Body of pancreas (tissue), 4 donors: ENCODE results near the gene CLDN1. TPM values are rescaled to one million over a fixed set of nuclear protein-coding genes. Genes with fewer than 3 reads are reported as not detected.
A peak's percentile ranks its signal among the peaks of the same experiment; 100 is the strongest.

Experiments
- ATAC-seq: fragments of 150-250 bp; one replicate; pipeline ENCODE4 v1.9.1; 2016
- DNase-seq, 4 donors: peaks; one replicate each; pipeline ENCODE4 v3.0.0-alpha.2; 2019
- H3K27ac ChIP-seq, 4 donors: fragments of 200-600 bp; sonication (generic); 1 replicate in 3 of 4; 2 replicates in 1 of 4; pipeline versions ENCODE4 v1.5.1 to v1.6.1; 2016 to 2019; ENCODE audit warnings: mild to moderate bottlenecking in 1 of 4, mixed read lengths in 1 of 4, moderate library complexity in 1 of 4
- H3K27me3 ChIP-seq, 2 donors: fragments of 200-600 bp; sonication (generic); one replicate each; pipeline ENCODE4 v1.6.0; 2016; ENCODE audit warnings: mild to moderate bottlenecking in 1 of 2
- H3K36me3 ChIP-seq, 2 donors: fragments of 200-600 bp; sonication (generic); replicated peaks in 1 of 2; 2 replicates each; pipeline ENCODE4 v1.5.1; 2016; ENCODE audit warnings: low read depth in 2 of 2; ENCODE audit not compliant: insufficient read depth in 1 of 2
- H3K4me1 ChIP-seq: fragments of 200-600 bp; sonication (generic); one replicate; pipeline ENCODE4 v1.6.0; 2016
- H3K4me3 ChIP-seq, 2 donors: fragments of 200-600 bp; sonication (generic); 1 replicate in 1 of 2; 2 replicates in 1 of 2; pipeline ENCODE4 v1.5.1; 2016 to 2019
- H3K9me3 ChIP-seq, 3 donors: fragments of 200-600 bp; sonication (generic); 1 replicate in 2 of 3; 2 replicates in 1 of 3; pipeline ENCODE4 v1.5.1; 2016
- CTCF ChIP-seq, 7 experiments: fragments of 450-650 bp in 4 of 7; fragments of 200-600 bp in 3 of 7; sonication (generic) in 3 of 7; IDR thresholded peaks; one replicate each; pipeline ENCODE4 v1.5.1; 2016 to 2019; ENCODE audit warnings: antibody characterized with exemption in 7 of 7
- POLR2A ChIP-seq, 3 donors: fragments of 450-650 bp; IDR thresholded peaks; one replicate each; pipeline ENCODE4 v1.6.1; 2016; ENCODE audit warnings: antibody characterized with exemption in 3 of 3, mild to moderate bottlenecking in 2 of 3
- WGBS, 2 donors: methylation state at CpG; one replicate each; pipeline ENCODE4 v1.1.5; 2017; 5-methylcytosine and 5-hydroxymethylcytosine counted together
- intact Hi-C: fragments of 100-400 bp; cut with DNase I; formaldehyde crosslinking; loops from one replicate; pipeline ENCODE4 v1.15.1; 2023
- total RNA-seq, 2 donors: library from RNA; depleted of rRNA; stranded (reverse); fragments of >200 nt; gene quantifications; one replicate each; pipeline ENCODE4 v1.1.0, GENCODE V29; 2016

Gene CLDN1
- total RNA-seq, 2 donors from 2014 or later, result 33.3 to 57.9 TPM

- Histone ChIP-seq H3K9me3 (no peaks in the 10 kb centered on the region), H3K4me3 (no peak overlapping the region), H3K36me3 (no peaks in the 10 kb centered on the region), H3K27me3 (no peaks in the 10 kb centered on the region), H3K4me1 (no peaks in the 10 kb centered on the region), H3K27ac (no peak overlapping the region)
- ATAC-seq (no peak), DNase-seq (no peak)
- WGBS, 2 donors, result 79 to 88% methylated on average over 2 of the region's 2 CpGs
- intact Hi-C loops, result no loop called here
- TF ChIP-seq CTCF (IDR thresholded peaks at IDR 0.05), result no peak
- no peak for TF ChIP-seq POLR2A (IDR thresholded peaks at IDR 0.05)
Observed at GRCh38 chr3:190359813-190360212, 37.6 kb upstream of the CLDN1 start.

GRCh38 chr3:190357468-190357867 lies 35.2 kb upstream of the CLDN1 start:
- H3K4me1 ChIP-seq, result no peaks in the 10 kb centered on the region
- ATAC-seq (no peak), DNase-seq (no peak)
- WGBS, 2 donors, result 82 to 85% methylated on average over 2 of the region's 2 CpGs
- no peak overlapping the region for H3K4me3 ChIP-seq
- H3K9me3 ChIP-seq, result no peaks in the 10 kb centered on the region
- intact Hi-C loops, result no loop called here
- no peak for TF ChIP-seq POLR2A (IDR thresholded peaks at IDR 0.05)
- no peak for TF ChIP-seq CTCF (IDR thresholded peaks at IDR 0.05)
- no peak overlapping the region for H3K27ac ChIP-seq
- no peaks in the 10 kb centered on the region for H3K36me3 ChIP-seq
- no peaks in the 10 kb centered on the region for H3K27me3 ChIP-seq

- no peak for DNase-seq
- H3K36me3 ChIP-seq, result no peaks in the 10 kb centered on the region
- H3K9me3 ChIP-seq, result no peaks in the 10 kb centered on the region
- ATAC-seq, result no peak
- H3K27ac ChIP-seq, result no peak overlapping the region
- intact Hi-C loops, result no loop called here
- no peaks in the 10 kb centered on the region for H3K27me3 ChIP-seq
- TF ChIP-seq POLR2A (IDR thresholded peaks at IDR 0.05) (no peak), CTCF (IDR thresholded peaks at IDR 0.05) (no peak)
- no peaks in the 10 kb centered on the region for H3K4me1 ChIP-seq
- H3K4me3 ChIP-seq, result no peak overlapping the region
Observed at GRCh38 chr3:190356246-190356645, 34.0 kb upstream of the CLDN1 start.

GRCh38 chr3:190352861-190353457 lies 30.7 kb upstream of the CLDN1 start:
- WGBS, 2 donors, result 94 to 98% methylated on average over 1 of the region's 1 CpG
- Histone ChIP-seq H3K9me3 (no peaks in the 10 kb centered on the region), H3K4me1 (no peaks in the 10 kb centered on the region), H3K27ac (no peak overlapping the region), H3K36me3 (no peaks in the 10 kb centered on the region), H3K4me3 (no peak overlapping the region), H3K27me3 (no peaks in the 10 kb centered on the region)
- no peak for ATAC-seq
- DNase-seq, result no peak
- TF ChIP-seq CTCF (IDR thresholded peaks at IDR 0.05) (no peak), POLR2A (IDR thresholded peaks at IDR 0.05) (no peak)
- intact Hi-C loops, result no loop called here

GRCh38 chr3:190346541-190346940 lies 24.3 kb upstream of the CLDN1 start:
- H3K27me3 ChIP-seq, result no peaks in the 10 kb centered on the region
- no peaks in the 10 kb centered on the region for H3K9me3 ChIP-seq
- H3K27ac ChIP-seq, result peak overlapping the region in 2 of 4 donors; percentile 70 to 84
- no peak overlapping the region for H3K4me3 ChIP-seq
- ATAC-seq (no peak), DNase-seq (no peak)
- H3K36me3 ChIP-seq, result no peaks in the 10 kb centered on the region
- intact Hi-C loops, result no loop called here
- TF ChIP-seq CTCF (IDR thresholded peaks at IDR 0.05) (no peak), POLR2A (IDR thresholded peaks at IDR 0.05) (no peak)
- 80 to 83% methylated on average over 2 of the region's 2 CpGs for WGBS, 2 donors
- H3K4me1 ChIP-seq, result peaks cover 16% of the 10 kb centered on the region
